GM13977 (cell line): ENCODE results near the gene ABCF2.

ENCODE experiments used
- DNase-seq: peaks from one replicate; pipeline ENCODE4 v3.0.0; 2012; ENCODE audit warnings: low spot score
- in situ Hi-C: fragments of 300-500 bp; cut with MboI; formaldehyde crosslinking; loops from one replicate; pipeline ENCODE4 v1.12.0; 2022; ENCODE audit warnings: low sequenced_read_pairs, low pct_unique_long_range_greater_than_20kb, mixed read lengths, inconsistent platforms; ENCODE audit not compliant: unreplicated experiment
- TF ChIP-seq, protein P1 (sequence below): IDR thresholded peaks from 2 replicates; pipeline ENCODE4 v1.5.1; 2012; ENCODE audit warnings: mild to moderate bottlenecking, control low read depth; ENCODE audit not compliant: insufficient read depth; ENCODE audit errors: extremely low read depth, missing control alignments

ABCF2 gene

DNA sequence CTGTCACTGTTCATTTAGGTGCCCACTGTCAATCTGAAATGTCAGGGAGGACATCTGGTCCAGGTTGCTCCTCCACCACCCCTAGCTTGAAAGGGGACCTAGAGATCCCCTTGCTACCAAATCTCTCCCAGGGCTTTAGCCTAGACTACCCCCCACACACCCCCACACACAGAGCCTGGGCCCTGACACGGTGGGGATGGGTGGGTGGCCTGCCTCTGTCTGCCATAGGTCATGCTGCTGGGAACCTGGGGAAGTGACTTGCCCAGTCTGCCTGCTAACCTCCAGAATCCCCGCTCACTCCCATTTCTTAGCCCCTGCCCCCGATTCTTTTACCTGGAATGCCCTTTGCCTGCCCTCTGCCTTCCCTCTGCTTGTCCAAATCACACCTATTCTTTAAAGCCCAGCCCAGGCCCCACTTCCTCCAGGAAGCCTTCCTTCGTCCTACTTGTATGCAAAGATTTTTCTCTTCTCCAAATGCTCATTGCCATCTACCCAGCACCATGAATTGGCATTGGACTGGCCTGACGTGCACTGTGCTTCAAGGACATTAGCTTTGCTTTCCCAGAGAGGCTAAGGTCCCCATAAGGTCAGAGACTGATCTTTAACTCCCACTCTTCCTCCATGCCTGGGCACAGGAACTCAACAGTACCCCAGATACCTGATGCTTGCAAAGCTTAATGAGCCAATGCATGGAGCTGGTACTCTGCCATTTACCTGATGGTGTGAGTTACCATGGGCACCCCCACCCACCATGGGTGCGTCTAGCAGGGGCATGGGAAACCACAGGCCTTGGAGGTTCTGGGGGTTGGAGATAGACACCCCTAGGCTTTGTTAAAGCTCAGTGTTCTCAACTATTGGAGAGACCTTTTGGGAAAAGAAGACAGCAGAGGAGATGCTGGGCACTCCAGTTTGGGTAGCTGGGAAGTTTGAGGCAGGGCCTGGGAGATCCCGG, 23.5 kb upstream of the ABCF2 start:
- DNase-seq: no peak
- TF ChIP-seq, protein P1, sequence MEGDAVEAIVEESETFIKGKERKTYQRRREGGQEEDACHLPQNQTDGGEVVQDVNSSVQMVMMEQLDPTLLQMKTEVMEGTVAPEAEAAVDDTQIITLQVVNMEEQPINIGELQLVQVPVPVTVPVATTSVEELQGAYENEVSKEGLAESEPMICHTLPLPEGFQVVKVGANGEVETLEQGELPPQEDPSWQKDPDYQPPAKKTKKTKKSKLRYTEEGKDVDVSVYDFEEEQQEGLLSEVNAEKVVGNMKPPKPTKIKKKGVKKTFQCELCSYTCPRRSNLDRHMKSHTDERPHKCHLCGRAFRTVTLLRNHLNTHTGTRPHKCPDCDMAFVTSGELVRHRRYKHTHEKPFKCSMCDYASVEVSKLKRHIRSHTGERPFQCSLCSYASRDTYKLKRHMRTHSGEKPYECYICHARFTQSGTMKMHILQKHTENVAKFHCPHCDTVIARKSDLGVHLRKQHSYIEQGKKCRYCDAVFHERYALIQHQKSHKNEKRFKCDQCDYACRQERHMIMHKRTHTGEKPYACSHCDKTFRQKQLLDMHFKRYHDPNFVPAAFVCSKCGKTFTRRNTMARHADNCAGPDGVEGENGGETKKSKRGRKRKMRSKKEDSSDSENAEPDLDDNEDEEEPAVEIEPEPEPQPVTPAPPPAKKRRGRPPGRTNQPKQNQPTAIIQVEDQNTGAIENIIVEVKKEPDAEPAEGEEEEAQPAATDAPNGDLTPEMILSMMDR: no peak
- in situ Hi-C loops: no loop called here

DNA sequence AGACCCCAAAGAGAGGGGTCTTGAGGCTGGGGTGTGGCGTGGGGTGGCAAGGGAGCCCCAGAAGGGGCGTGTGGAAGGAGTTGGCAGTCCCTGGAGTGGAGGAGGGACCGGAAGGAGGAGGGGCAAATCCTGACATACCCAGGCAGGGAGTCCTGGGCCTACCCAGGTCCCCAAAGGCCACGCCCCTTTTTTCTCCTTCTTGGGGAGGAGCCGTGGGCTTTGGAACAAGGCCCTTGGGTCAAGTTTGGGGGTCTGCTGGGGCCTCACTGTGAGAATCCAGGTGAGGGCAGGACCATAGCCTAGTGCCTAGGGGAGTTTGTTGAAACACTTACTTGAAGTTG, 22.7 kb upstream of the ABCF2 start:
- in situ Hi-C loops: no loop called here
- no peak for DNase-seq

DNA sequence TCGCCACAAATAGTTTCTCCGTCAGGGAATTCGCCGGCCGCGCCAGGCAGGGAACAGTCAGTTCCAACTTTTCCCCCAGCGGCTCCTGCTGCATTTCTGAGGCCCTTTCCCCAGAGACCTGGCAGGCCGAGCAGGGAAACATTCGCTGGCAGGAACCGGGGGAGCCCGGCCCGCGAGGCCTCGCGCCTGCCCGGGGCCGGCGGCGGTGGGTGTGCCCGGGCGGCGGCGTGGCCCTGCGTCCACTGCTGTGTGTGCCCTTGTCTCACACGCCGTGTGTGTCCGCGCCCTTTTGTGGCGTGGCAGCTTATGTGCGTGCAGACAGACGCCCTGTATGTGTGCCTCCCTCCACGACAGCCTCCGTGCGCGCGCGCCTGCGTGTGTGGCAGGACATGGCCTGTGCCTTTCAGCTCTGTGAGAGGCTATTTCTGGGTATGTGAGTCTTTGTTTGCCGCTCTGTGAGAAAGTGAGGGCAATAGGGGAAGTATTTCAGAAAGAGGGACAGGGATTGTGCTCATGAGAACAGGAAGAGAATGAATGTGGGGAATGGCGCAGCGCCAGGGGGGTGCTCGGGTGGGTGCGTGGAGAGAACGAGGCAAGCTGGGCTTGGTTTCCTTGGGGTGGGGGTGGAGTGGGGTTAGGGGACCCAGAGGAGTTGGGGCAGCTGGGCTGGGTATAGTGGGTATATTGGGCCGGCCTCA, 22.2 kb upstream of the ABCF2 start:
- DNase-seq: no peak
- in situ Hi-C loops: no loop called here

More for the DNA sequence above, 22.7 kb upstream of the ABCF2 start:
- TF ChIP-seq, protein P1: no peak

DNA sequence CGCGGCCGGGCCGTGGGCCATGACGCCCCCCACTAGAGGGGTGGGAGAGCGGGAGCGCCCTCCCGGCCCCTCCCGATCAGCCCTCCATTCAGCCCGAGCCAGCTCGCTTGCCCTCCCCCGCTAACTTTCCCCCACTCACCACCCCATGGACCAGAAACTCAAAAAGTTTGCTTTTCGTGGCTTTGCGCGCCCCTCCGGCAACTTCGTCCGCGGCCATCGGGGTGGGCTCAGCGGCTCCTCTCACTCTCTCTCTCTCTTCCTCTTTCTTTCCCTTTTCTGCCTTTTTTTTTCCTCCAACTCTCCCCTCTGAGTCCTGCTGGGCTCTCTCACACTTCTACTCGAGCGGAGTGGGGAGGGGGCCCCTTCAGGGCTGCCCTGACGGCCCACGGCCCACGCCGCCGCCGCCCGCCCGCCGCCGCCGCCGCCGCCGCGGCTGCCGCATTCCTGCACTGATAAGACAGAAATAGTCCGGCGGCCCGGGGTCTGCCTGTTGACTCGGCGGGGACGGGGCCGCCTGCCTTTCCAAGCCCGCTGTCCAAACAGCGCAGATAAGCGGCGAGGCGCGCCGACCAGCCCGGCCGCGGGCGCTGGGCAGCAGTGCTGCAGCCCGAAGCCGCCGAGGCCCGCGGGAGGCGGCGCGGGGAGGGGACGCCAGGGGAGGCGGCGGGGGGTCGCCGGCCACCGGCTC, 21.5 kb upstream of the ABCF2 start, which contains the start of gene SMARCD3:
Gene SMARCD3, minus strand, starts transcription at position 349 of the 688 bp plus-strand sequence. Its CDS starts 132 bp downstream, at position 217.
- in situ Hi-C loops: no loop called here
- TF ChIP-seq, protein P1: no peak
- no peak for DNase-seq

More for the DNA sequence above, 22.2 kb upstream of the ABCF2 start:
- TF ChIP-seq, protein P1: no peak

DNA sequence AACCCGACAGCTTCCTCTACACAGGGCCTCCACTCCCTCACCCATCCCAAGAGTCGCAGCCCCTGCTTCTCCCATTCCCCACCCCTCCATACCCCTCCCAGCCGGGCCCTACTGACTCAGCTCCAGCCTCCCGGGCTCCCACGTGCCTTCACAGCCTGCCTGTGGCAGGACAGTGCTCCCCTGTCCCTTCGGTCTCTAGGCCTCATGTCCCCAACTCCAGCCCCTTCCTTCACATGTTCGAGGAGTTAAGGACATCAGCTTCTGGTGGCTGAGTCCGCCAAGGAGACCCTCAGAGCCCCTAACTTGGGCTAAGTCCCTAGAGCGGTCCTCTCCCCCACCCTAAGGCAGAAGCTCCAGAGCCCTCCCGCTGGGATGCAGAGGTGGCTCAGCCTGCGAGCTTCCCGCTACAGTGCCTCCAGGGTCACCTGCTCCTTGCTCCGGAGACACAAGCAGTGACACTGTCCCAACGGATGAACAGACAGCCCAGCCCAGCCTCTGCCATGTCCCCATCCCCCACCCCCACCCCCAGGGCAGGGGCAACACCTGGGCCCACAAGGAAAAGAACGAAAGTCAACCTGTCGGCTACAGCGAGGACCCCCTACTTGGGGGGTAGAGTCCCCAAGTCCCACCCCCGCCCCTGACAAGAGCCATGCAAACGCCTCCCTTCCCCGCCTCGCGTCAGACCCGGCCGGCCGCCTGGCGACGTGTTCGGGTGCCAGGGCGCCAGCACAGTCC, 20.8 kb upstream of the ABCF2 start:
- in situ Hi-C loops: no loop called here
- DNase-seq: no peak
- TF ChIP-seq, protein P1: no peak
